Caco-2 (cell line): ENCODE data around the gene NIF3L1. TPM values are rescaled to one million over a fixed set of nuclear protein-coding genes. Genes with fewer than 3 reads are reported as not detected.

ENCODE experiments used
- BruUV-seq: library from RNA; stranded (reverse); fragments of 400-500 nt; replicated peaks from 2 replicates; lab custom pipeline; 2021; lab: Mats Ljungman, UMichigan
- CTCF ChIA-PET: fragments of 300-600 bp; sonication (Branson Sonifier 250); formaldehyde crosslinking; loops from one replicate; lab custom pipeline; 2022; ENCODE audit warnings: antibody characterized with exemption; lab: Charles Lee
- POLR2A ChIA-PET: fragments of 300-600 bp; sonication (Branson Sonifier 250); formaldehyde crosslinking; loops from one replicate; lab custom pipeline; 2022; ENCODE audit warnings: antibody characterized with exemption; lab: Charles Lee
- DNase-seq, 2 experiments: peaks; one replicate each; pipeline versions ENCODE4 v3.0.0 to v3.0.0-alpha.2; 2020 to 2022
- H3K27me3 ChIP-seq: replicated peaks from 2 replicates; pipeline ENCODE4 v1.6.0; 2011; ENCODE audit warnings: low read length; ENCODE audit not compliant: control insufficient read depth, insufficient read depth
- H3K36me3 ChIP-seq: 2 replicates; pipeline ENCODE4 v1.5.1; 2011; ENCODE audit warnings: low read length; ENCODE audit not compliant: control insufficient read depth, insufficient read depth
- H3K4me1 ChIP-seq: fragments of 250-450 bp; sonication (Bioruptor Pico); 2 replicates; pipeline ENCODE4 v1.5.1; 2020; ENCODE audit warnings: mild to moderate bottlenecking
- H3K4me3 ChIP-seq: 2 replicates; pipeline ENCODE4 v1.5.1; 2011; ENCODE audit warnings: low read depth, mild to moderate bottlenecking, control low read depth, low read length
- H3K9me3 ChIP-seq: fragments of 250-450 bp; sonication (Bioruptor Pico); 2 replicates; pipeline ENCODE4 v1.5.1; 2020; ENCODE audit warnings: mild to moderate bottlenecking, moderate library complexity
- H3K27ac Mint-ChIP-seq: one replicate; pipeline ENCODE4 v1.8.0; 2022; ENCODE audit warnings: mixed read lengths; ENCODE audit not compliant: unreplicated experiment
- H3K27me3 Mint-ChIP-seq: one replicate; pipeline ENCODE4 v1.8.0; 2022; ENCODE audit warnings: mixed read lengths; ENCODE audit not compliant: insufficient read depth, unreplicated experiment
- H3K36me3 Mint-ChIP-seq: one replicate; pipeline ENCODE4 v1.8.0; 2022; ENCODE audit warnings: mild to moderate bottlenecking, mixed read lengths; ENCODE audit not compliant: insufficient read depth, unreplicated experiment
- H3K4me1 Mint-ChIP-seq: one replicate; pipeline ENCODE4 v1.8.0; 2022; ENCODE audit warnings: low read depth, mixed read lengths; ENCODE audit not compliant: unreplicated experiment
- H3K4me3 Mint-ChIP-seq: one replicate; pipeline ENCODE4 v1.8.0; 2022; ENCODE audit warnings: mild to moderate bottlenecking, moderate library complexity, mixed read lengths; ENCODE audit not compliant: unreplicated experiment
- H3K9me3 Mint-ChIP-seq: one replicate; pipeline ENCODE4 v1.8.0; 2022; ENCODE audit warnings: mixed read lengths; ENCODE audit not compliant: unreplicated experiment
- CTCF ChIP-seq, 2 experiments: fragments of 200-600 bp in 1 of 2; IDR thresholded peaks; 1 replicate in 1 of 2; 2 replicates in 1 of 2; pipeline versions ENCODE4 v1.5.1 to v1.8.0; 2011 to 2022; ENCODE audit warnings: antibody characterized with exemption in 1 of 2, control low read depth in 1 of 2, inconsistent platforms in 1 of 2, low read depth in 1 of 2, low read length in 1 of 2, mild to moderate bottlenecking in 1 of 2, moderate library complexity in 1 of 2; ENCODE audit not compliant: insufficient read depth in 1 of 2, severe bottlenecking in 1 of 2, unreplicated experiment in 1 of 2
- intact Hi-C: fragments of 100-400 bp; cut with micrococcal nuclease; formaldehyde crosslinking; loops from one replicate; pipeline ENCODE4 v1.10.0; 2022; ENCODE audit not compliant: unreplicated experiment
- total RNA-seq: library from RNA; stranded (reverse); gene quantifications from 2 replicates; pipeline ENCODE4 v1.2.3, GENCODE V29; 2022

The NIF3L1 gene
- total RNA-seq, 1 experiment from 2014 or later = 49.7 TPM

GRCh38 chr2:200863782-200864175 is 25.4 kb upstream of the NIF3L1 start:
- TSS peak; percentile 60 for BruUV-seq
- Mint-ChIP-seq H3K4me1 (peaks cover 25% of the 10 kb centered on the region), H3K27ac (peak overlapping the region; percentile 96), H3K9me3 (no peaks in the 10 kb centered on the region), H3K27me3 (no peaks in the 10 kb centered on the region), H3K4me3 (peak overlapping the region; percentile 84), H3K36me3 (peaks cover 63% of the 10 kb centered on the region)
- CTCF ChIA-PET = interaction anchor here (0.6 to 1.2 kb wide), 4 partner anchors 19 to 368 kb away, joined by 3 to 7 read pairs (median 4); partner anchors contain the start of genes NIF3L1 and PPIL3
- peaks cover 2% of the 10 kb centered on the region; the same call in 1 of the 2 replicates for H3K36me3 ChIP-seq
- no peaks in the 10 kb centered on the region for H3K27me3 ChIP-seq
- POLR2A ChIA-PET = interaction anchor here (0.7 to 1.8 kb wide), 12 partner anchors 19 to 254 kb away, joined by 3 to 28 read pairs (median 3); partner anchors contain the start of genes NIF3L1 and PPIL3
- no peaks in the 10 kb centered on the region for H3K9me3 ChIP-seq
- DNase-seq = peak in 1 of 2 experiments; percentile 31
- intact Hi-C loops = loop anchor here (1.0 to 5.0 kb wide), 4 partner anchors 26 to 151 kb away; partner anchors contain the start of genes BZW1, NIF3L1 and PPIL3
- H3K4me3 ChIP-seq = peak overlapping the region; percentile 96
- H3K4me1 ChIP-seq = peaks cover 14% of the 10 kb centered on the region
- no peak for TF ChIP-seq CTCF (IDR thresholded peaks at IDR 0.05; ENCODE audit: insufficient read depth in 1 of 2, low read depth in 1 of 2, low read length in 1 of 2, severe bottlenecking in 1 of 2, unreplicated experiment in 1 of 2)

- BruUV-seq = no TSS peak
- H3K36me3 ChIP-seq = peaks cover 2% of the 10 kb centered on the region; the same call in 1 of the 2 replicates
- H3K27me3 Mint-ChIP-seq = no peaks in the 10 kb centered on the region
- H3K4me3 Mint-ChIP-seq = peak within 1 kb of the TSS; percentile 84
- peak; percentile 94 for DNase-seq
- no peaks in the 10 kb centered on the region for H3K9me3 Mint-ChIP-seq
- CTCF ChIA-PET = interaction anchor here (0.6 to 1.2 kb wide), 4 partner anchors 19 to 368 kb away, joined by 3 to 7 read pairs (median 4); partner anchors contain the start of genes NIF3L1 and PPIL3
- peaks cover 57% of the 10 kb centered on the region for H3K36me3 Mint-ChIP-seq
- H3K4me3 ChIP-seq = peak within 1 kb of the TSS; percentile 96
- no peaks in the 10 kb centered on the region for H3K27me3 ChIP-seq
- no peaks in the 10 kb centered on the region for H3K9me3 ChIP-seq
- POLR2A ChIA-PET = interaction anchor here (0.5 to 1.8 kb wide), 15 partner anchors 20 to 356 kb away, joined by 3 to 28 read pairs (median 3); partner anchors contain the start of genes NIF3L1 and PPIL3
- peaks cover 14% of the 10 kb centered on the region for H3K4me1 ChIP-seq
- intact Hi-C loops = loop anchor here (1.0 to 5.0 kb wide), 3 partner anchors 25 to 107 kb away; partner anchors contain the start of genes BZW1, NIF3L1 and PPIL3
- TF ChIP-seq CTCF (IDR thresholded peaks at IDR 0.05; ENCODE audit: insufficient read depth in 1 of 2, low read depth in 1 of 2, low read length in 1 of 2, severe bottlenecking in 1 of 2, unreplicated experiment in 1 of 2) = no peak
- H3K4me1 Mint-ChIP-seq = peaks cover 25% of the 10 kb centered on the region
- peak within 1 kb of the TSS; percentile 96 for H3K27ac Mint-ChIP-seq
These were observed 24.8 kb upstream of the NIF3L1 start, which contains the start of gene CLK1 for GRCh38 chr2:200864176-200865034. Gene CLK1 (minus strand): TSS chr2:200864658. CDS start chr2:200861862, 2,796 bp downstream.

GRCh38 chr2:200869014-200869413 is 20.2 kb upstream of the NIF3L1 start:
- Mint-ChIP-seq H3K9me3 (no peaks in the 10 kb centered on the region), H3K36me3 (peaks cover 14% of the 10 kb centered on the region), H3K27ac (no peak overlapping the region), H3K27me3 (no peaks in the 10 kb centered on the region), H3K4me3 (no peak overlapping the region), H3K4me1 (no peaks in the 10 kb centered on the region)
- intact Hi-C loops = no loop called here
- no TSS peak for BruUV-seq
- H3K36me3 ChIP-seq = no peaks in the 10 kb centered on the region
- no peak for TF ChIP-seq CTCF (IDR thresholded peaks at IDR 0.05; ENCODE audit: insufficient read depth in 1 of 2, low read depth in 1 of 2, low read length in 1 of 2, severe bottlenecking in 1 of 2, unreplicated experiment in 1 of 2)
- DNase-seq = no peak
- CTCF ChIA-PET = no interaction called here
- no peak overlapping the region for H3K4me3 ChIP-seq
- H3K27me3 ChIP-seq = no peaks in the 10 kb centered on the region
- POLR2A ChIA-PET = no interaction called here
- peaks cover 8% of the 10 kb centered on the region; the same call in 1 of the 2 replicates for H3K4me1 ChIP-seq
- H3K9me3 ChIP-seq = no peaks in the 10 kb centered on the region
